Measurements from ENCODE around the gene FBN3.

FBN3 gene

GRCh38 chr19:8087876-8088275 lies 61.5 kb downstream of the FBN3 start:
- DNase-seq = no peak

GRCh38 chr19:8086849-8087248 lies 62.5 kb downstream of the FBN3 start:
- no peak for DNase-seq

- DNase-seq = no peak
Measured at GRCh38 chr19:8085598-8086408, 63.6 kb downstream of the FBN3 start.

GRCh38 chr19:8084152-8084551 lies 65.2 kb downstream of the FBN3 start:
- no peak for DNase-seq

GRCh38 chr19:8083141-8083540 lies 66.3 kb downstream of the FBN3 start:
- DNase-seq = no peak

GRCh38 chr19:8081569-8082550 lies 67.5 kb downstream of the FBN3 start:
- DNase-seq = no peak

GRCh38 chr19:8080832-8081231 lies 68.6 kb downstream of the FBN3 start:
- no peak for DNase-seq

- DNase-seq = no peak
Measured at GRCh38 chr19:8079988-8080387, 69.4 kb downstream of the FBN3 start.

- no peak for DNase-seq
Measured at GRCh38 chr19:8075158-8076074, 74.0 kb downstream of the FBN3 start.

GRCh38 chr19:8074501-8074900 lies 74.9 kb downstream of the FBN3 start:
- no peak for DNase-seq

- DNase-seq = no peak
Measured at GRCh38 chr19:8071912-8072311, 77.5 kb downstream of the FBN3 start.

- no peak for DNase-seq
Measured at GRCh38 chr19:8069096-8069973, 80.1 kb downstream of the FBN3 start.

- no peak for DNase-seq
Measured at GRCh38 chr19:8065875-8066261, 83.5 kb downstream of the FBN3 start.

GRCh38 chr19:8064911-8065874 lies 84.2 kb downstream of the FBN3 start:
- DNase-seq = no peak

GRCh38 chr19:8057545-8058270 lies 91.7 kb downstream of the FBN3 start:
- no peak for DNase-seq

GRCh38 chr19:8056533-8056932 lies 92.9 kb downstream of the FBN3 start:
- DNase-seq = no peak

- no peak for DNase-seq
Measured at GRCh38 chr19:8054169-8054568, 95.2 kb downstream of the FBN3 start.

- no peak for DNase-seq
Measured at GRCh38 chr19:8052464-8052859, 96.9 kb downstream of the FBN3 start, which contains the start of gene CCL25. CCL25 (plus strand) TSS chr19:8052760; CDS start chr19:8053050, 290 bp downstream.

GRCh38 chr19:8050274-8051096 lies 98.9 kb downstream of the FBN3 start:
- peak; percentile 74 for DNase-seq
